Esophagus muscularis mucosa (tissue), 2 donors: ENCODE results near the gene TLX2.

Experiments
- EP300 ChIP-seq: sonication (generic); formaldehyde crosslinking; IDR thresholded peaks from one replicate; pipeline ENCODE4 v1.6.1; 2017; ENCODE audit warnings: antibody characterized with exemption
- POLR2A ChIP-seq: fragments of 450-650 bp; IDR thresholded peaks from one replicate; pipeline ENCODE4 v1.6.1; 2017; ENCODE audit warnings: antibody characterized with exemption, moderate library complexity, mild to moderate bottlenecking, low read depth

DNA sequence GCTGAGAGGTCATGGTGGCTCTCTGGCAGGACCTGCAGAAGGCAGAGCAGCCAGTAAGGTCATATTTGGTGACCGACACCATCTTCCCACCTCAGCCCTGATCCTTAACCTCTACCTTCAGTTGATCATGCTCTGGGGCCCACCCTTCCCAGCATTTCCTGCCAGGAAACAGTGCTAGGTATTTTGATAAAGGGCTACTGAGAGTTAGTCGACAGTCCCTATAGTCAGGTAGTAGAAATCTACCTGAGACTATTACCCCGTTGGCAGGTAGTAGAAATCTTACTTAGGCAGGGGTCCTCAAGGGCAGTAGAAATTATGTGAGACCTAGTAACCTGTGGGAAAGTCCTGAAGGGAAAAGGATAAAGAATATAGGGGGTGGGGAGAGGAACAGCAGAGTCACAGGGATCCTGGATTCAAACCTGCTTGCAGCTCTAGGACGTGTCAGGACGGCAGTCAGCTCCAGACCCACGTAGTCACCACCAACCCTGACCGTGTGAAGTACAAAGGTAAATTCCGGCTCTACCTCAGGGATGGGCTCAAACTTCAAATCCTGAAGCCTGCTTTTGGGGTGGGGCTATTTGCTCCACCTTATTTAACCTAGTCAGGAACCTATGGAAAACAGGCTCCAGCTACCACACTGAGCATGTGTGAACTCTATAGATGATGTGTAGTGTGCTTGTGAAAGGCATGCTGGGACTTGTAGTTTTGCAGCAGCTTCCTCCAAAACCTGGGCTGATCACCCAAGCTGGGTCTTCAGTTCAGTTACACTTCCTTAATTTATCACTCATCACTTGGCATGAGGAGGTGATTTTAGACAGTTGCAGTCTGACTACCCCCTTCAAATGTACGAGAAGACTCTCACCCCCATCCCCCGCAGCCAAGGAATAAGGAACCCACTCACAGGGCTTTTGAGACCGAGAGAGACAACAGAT is 11.7 kb downstream of the TLX2 start, which contains the start of gene DQX1:
- TF ChIP-seq EP300 (no peak), POLR2A (no peak)
